Neural crest cell (in vitro differentiated cells): Measurements from ENCODE around the gene PRKRA. TPM values are rescaled to one million over a fixed set of nuclear protein-coding genes. Genes with fewer than 3 reads are reported as not detected.

Source experiments
- DNase-seq: peaks from one replicate; pipeline ENCODE4 v3.0.0; 2021; ENCODE audit warnings: low read depth, mixed read lengths, low spot score
- H3K27ac Mint-ChIP-seq: one replicate; pipeline ENCODE4 v1.8.0; 2021; ENCODE audit warnings: mild to moderate bottlenecking, mixed read lengths; ENCODE audit not compliant: unreplicated experiment
- H3K27me3 Mint-ChIP-seq: 2 replicates; pipeline ENCODE4 v1.8.0; 2021; ENCODE audit warnings: low read depth, mild to moderate bottlenecking, mixed read lengths
- H3K36me3 Mint-ChIP-seq: 2 replicates; pipeline ENCODE4 v1.8.0; 2021; ENCODE audit warnings: low read depth, mild to moderate bottlenecking, mixed read lengths
- H3K4me1 Mint-ChIP-seq: 2 replicates; pipeline ENCODE4 v1.8.0; 2021; ENCODE audit warnings: mixed read lengths
- H3K4me3 Mint-ChIP-seq: one replicate; pipeline ENCODE4 v1.8.0; 2021; ENCODE audit warnings: mild to moderate bottlenecking, mixed read lengths
- H3K9me3 Mint-ChIP-seq: 2 replicates; pipeline ENCODE4 v1.8.0; 2021; ENCODE audit warnings: mixed read lengths
- total RNA-seq: library from RNA; stranded (reverse); gene quantifications from 2 replicates; pipeline ENCODE4 v1.2.1, GENCODE V29; 2021
- TF ChIP-seq, protein P1 (sequence below): fragments of 200-600 bp; sonication (generic); conservative IDR thresholded peaks from 2 replicates; pipeline ENCODE4 v1.5.0; 2021; ENCODE audit warnings: antibody characterized with exemption, mild to moderate bottlenecking

PRKRA gene
- total RNA-seq, 1 donor from 2014 or later = 96.3 TPM

DNA sequence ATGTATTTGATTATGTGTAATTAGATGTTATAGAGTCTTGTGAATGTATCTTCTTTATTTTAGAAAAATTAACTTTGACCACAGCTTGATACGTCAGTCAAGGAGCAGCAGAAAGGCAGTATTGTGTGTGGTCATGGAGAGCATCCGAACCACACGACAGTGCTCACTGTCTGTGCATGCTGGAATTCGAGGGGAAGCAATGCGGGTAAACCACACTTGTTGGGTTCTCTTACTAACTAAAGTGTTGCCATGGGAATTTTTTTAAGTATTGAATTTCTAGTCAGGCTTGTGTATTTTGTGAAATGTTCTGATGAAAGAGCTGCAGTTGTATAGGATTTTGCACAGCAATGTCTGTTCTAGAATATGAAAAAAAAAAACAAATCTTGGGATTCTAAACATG, 5.0 kb upstream of the PRKRA start:
- H3K4me1 Mint-ChIP-seq = peaks cover 12% of the 10 kb centered on the region
- TF ChIP-seq, protein P1, sequence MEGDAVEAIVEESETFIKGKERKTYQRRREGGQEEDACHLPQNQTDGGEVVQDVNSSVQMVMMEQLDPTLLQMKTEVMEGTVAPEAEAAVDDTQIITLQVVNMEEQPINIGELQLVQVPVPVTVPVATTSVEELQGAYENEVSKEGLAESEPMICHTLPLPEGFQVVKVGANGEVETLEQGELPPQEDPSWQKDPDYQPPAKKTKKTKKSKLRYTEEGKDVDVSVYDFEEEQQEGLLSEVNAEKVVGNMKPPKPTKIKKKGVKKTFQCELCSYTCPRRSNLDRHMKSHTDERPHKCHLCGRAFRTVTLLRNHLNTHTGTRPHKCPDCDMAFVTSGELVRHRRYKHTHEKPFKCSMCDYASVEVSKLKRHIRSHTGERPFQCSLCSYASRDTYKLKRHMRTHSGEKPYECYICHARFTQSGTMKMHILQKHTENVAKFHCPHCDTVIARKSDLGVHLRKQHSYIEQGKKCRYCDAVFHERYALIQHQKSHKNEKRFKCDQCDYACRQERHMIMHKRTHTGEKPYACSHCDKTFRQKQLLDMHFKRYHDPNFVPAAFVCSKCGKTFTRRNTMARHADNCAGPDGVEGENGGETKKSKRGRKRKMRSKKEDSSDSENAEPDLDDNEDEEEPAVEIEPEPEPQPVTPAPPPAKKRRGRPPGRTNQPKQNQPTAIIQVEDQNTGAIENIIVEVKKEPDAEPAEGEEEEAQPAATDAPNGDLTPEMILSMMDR = no peak
- no peak overlapping the region for H3K4me3 Mint-ChIP-seq
- no peaks in the 10 kb centered on the region for H3K36me3 Mint-ChIP-seq
- H3K27me3 Mint-ChIP-seq = no peaks in the 10 kb centered on the region
- DNase-seq = no peak
- H3K27ac Mint-ChIP-seq = no peak overlapping the region
- no peaks in the 10 kb centered on the region for H3K9me3 Mint-ChIP-seq

DNA sequence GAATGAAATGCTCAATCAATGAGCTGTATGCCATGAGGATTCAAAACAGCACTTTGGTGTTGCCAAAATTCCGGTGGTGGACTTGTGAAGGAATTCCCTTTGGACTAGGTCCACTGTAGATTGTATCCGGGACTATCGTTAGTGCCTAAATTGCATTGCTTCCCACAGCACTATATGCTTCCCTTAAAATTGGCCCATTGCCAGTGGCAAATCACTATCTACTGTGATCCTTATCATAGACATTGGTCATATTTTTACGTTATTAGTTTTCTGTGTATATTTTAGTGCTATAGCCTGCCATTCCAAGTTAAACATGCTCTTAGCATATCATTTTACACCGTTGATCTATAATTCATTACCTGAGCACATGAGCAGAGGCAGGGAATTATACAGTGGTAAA, 1.9 kb upstream of the PRKRA start:
- Mint-ChIP-seq H3K27ac (no peak overlapping the region), H3K4me1 (peaks cover 34% of the 10 kb centered on the region), H3K4me3 (no peak overlapping the region), H3K36me3 (peaks cover 9% of the 10 kb centered on the region), H3K9me3 (no peaks in the 10 kb centered on the region), H3K27me3 (no peaks in the 10 kb centered on the region)
- TF ChIP-seq, protein P1 = no peak
- no peak for DNase-seq

DNA sequence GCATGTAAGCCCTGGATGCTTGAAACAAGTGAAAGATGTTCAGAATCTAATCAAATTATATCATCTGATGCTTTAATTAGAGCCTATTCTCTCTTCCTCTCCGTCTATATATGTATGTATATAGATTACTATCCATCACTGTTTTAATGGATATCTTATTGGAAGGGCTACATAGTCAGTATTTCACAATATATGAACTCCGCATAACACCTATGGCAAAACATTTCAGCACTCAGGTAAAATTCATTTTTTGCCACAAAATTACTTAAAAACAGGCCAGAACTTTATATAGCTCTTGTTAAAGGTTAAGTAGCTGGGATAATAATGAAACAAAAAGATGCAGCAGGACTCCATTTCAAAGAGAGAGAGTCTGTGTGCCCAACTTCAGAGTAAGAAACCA, 1.4 kb upstream of the PRKRA start:
- H3K4me1 Mint-ChIP-seq = peaks cover 35% of the 10 kb centered on the region
- H3K27me3 Mint-ChIP-seq = no peaks in the 10 kb centered on the region
- H3K4me3 Mint-ChIP-seq = peak overlapping the region; percentile 90
- no peak overlapping the region for H3K27ac Mint-ChIP-seq
- no peak for DNase-seq
- peaks cover 10% of the 10 kb centered on the region for H3K36me3 Mint-ChIP-seq
- no peaks in the 10 kb centered on the region for H3K9me3 Mint-ChIP-seq
- TF ChIP-seq, protein P1 = no peak

DNA sequence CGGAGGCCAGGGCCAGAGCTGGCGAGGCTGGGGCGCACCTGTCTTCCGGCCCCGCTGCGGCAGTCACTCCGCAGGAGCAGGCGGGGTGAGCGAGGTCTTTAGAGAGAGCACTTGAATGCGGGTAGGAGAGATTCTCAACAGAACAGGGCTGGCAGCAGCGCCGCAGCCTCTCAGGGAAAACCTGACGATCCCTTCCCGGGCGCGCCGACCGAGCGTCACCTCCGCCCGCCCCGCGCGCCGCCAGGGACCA, 526 bp downstream of the PRKRA start:
- H3K27me3 Mint-ChIP-seq = no peaks in the 10 kb centered on the region
- H3K4me3 Mint-ChIP-seq = peak overlapping the region; percentile 95
- TF ChIP-seq, protein P1 = no peak

DNA sequence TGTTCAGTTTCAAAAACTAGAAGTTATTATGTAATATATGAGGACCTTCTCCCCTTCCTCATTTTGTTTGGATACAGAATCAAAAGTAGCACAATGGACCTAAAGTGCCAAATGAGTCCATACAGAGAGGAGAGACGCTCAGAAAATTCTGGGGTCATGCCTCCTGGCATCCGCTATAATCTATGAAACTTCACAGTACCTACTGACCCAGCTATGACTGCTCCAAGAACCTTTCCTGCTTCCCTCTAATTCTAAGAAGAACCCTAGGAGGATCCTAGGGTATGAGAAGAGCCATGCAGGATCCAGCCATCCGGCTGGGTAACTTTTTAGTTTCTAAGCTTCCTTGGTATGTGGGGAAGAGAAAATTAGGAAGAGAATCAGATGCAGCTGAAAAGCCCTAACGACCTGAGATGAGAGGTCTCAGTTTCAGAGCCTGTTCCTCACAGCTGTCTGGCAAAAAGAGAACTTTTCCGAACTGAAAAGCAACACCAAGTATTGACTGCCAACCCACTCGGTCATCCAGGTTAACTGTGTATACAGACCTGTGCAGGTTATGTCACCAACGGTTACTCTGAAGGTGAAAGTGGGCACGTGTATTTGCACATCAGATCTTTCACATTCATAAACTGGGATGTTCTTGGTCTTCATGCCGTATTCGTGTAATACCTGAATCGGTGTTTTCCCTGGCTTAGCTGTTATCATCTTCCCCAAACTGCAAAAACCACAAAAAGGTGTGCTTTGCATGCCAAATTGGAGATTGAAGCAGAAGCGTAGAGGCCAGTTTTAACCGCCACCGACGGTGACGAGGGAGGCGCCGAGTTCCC, 1.1 kb downstream of the PRKRA start:
- Mint-ChIP-seq H3K4me1 (peaks cover 35% of the 10 kb centered on the region), H3K27me3 (no peaks in the 10 kb centered on the region), H3K9me3 (no peaks in the 10 kb centered on the region), H3K27ac (peak overlapping the region; percentile 62), H3K4me3 (peak overlapping the region; percentile 95), H3K36me3 (peaks cover 14% of the 10 kb centered on the region)
- DNase-seq = no peak
- TF ChIP-seq, protein P1 = no peak

More for the DNA sequence above, 526 bp downstream of the PRKRA start:
- Mint-ChIP-seq H3K36me3 (peaks cover 10% of the 10 kb centered on the region), H3K9me3 (no peaks in the 10 kb centered on the region), H3K4me1 (peaks cover 35% of the 10 kb centered on the region), H3K27ac (peak overlapping the region; percentile 62)
- no peak for DNase-seq
